Measurements from ENCODE around the gene GATAD2A. TPM values are rescaled to one million over a fixed set of nuclear protein-coding genes. Genes with fewer than 3 reads are reported as not detected.

Gene GATAD2A
- total RNA-seq, 2 experiments from 2014 or later = 104 to 107 TPM

DNA sequence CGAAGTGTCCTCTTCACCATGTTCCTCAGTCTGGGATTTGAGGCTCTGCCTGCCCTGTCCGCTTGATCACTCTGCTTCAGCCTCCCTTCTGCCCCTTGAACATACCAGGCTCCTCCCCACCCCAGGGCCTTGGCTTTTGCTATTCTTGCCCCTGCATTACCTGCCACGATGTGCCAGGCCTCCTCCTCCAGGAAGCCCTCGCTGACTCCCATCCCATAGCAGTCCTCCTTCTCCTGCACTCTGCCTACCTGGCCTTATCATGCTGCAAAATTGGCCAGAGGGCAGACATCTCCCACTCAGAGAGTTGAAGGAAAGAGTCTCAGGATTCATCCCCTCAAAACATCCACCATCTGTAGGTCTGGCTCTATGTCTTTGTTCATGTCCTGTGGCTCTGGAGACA, 125.4 kb downstream of the GATAD2A start:
- peaks cover 37% of the 10 kb centered on the region for H3K36me3 Mint-ChIP-seq (ENCODE audit: low read depth)
- no peak for DNase-seq
- peak overlapping the region; percentile 49 for H3K27ac Mint-ChIP-seq
- H3K27me3 Mint-ChIP-seq = no peaks in the 10 kb centered on the region
- Histone ChIP-seq H3K4me1 (ENCODE audit: insufficient read depth, low read length) (peaks cover 12% of the 10 kb centered on the region), H3K4me3 (ENCODE audit: low read length) (no peak overlapping the region), H3K27me3 (ENCODE audit: control insufficient read depth in 1 of 2, insufficient read depth in 2 of 2, low read length in 2 of 2) (no peaks in the 10 kb centered on the region), H3K9me3 (ENCODE audit: control insufficient read depth in 1 of 2, insufficient read depth in 1 of 2, low read length in 2 of 2) (no peaks in the 10 kb centered on the region), H3K27ac (ENCODE audit: low read depth in 1 of 2, low read length in 2 of 2) (no peak overlapping the region), H3K36me3 (ENCODE audit: insufficient read depth, low read length) (peaks cover 28% of the 10 kb centered on the region)
- intact Hi-C loops (cut with DNase I, micrococcal nuclease) = loop anchor here in 1 of 2 experiments (5.0 kb wide), 2 partner anchors 96 to 216 kb away; partner anchors contain the start of gene LPAR2
- peaks cover 17% of the 10 kb centered on the region for H3K4me1 Mint-ChIP-seq (ENCODE audit: low read depth)
- no peak for ATAC-seq (ENCODE audit: poor library complexity)
- TF ChIP-seq, protein P1, sequence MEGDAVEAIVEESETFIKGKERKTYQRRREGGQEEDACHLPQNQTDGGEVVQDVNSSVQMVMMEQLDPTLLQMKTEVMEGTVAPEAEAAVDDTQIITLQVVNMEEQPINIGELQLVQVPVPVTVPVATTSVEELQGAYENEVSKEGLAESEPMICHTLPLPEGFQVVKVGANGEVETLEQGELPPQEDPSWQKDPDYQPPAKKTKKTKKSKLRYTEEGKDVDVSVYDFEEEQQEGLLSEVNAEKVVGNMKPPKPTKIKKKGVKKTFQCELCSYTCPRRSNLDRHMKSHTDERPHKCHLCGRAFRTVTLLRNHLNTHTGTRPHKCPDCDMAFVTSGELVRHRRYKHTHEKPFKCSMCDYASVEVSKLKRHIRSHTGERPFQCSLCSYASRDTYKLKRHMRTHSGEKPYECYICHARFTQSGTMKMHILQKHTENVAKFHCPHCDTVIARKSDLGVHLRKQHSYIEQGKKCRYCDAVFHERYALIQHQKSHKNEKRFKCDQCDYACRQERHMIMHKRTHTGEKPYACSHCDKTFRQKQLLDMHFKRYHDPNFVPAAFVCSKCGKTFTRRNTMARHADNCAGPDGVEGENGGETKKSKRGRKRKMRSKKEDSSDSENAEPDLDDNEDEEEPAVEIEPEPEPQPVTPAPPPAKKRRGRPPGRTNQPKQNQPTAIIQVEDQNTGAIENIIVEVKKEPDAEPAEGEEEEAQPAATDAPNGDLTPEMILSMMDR (IDR thresholded peaks at IDR 0.05) = no peak
- no peak overlapping the region for H3K4me3 Mint-ChIP-seq
- CTCF ChIA-PET = interaction anchor here (0.8 to 4.2 kb wide), 3 partner anchors 30 to 113 kb away, joined by 4 to 57 read pairs (median 12); partner anchors contain the start of gene GMIP
- POLR2A ChIA-PET = interaction anchor here (0.7 to 2.0 kb wide), 4 partner anchors 98 to 335 kb away, joined by 3 to 15 read pairs (median 8); partner anchors contain the start of genes GMIP and ZNF253
- H3K9me3 Mint-ChIP-seq = no peaks in the 10 kb centered on the region

DNA sequence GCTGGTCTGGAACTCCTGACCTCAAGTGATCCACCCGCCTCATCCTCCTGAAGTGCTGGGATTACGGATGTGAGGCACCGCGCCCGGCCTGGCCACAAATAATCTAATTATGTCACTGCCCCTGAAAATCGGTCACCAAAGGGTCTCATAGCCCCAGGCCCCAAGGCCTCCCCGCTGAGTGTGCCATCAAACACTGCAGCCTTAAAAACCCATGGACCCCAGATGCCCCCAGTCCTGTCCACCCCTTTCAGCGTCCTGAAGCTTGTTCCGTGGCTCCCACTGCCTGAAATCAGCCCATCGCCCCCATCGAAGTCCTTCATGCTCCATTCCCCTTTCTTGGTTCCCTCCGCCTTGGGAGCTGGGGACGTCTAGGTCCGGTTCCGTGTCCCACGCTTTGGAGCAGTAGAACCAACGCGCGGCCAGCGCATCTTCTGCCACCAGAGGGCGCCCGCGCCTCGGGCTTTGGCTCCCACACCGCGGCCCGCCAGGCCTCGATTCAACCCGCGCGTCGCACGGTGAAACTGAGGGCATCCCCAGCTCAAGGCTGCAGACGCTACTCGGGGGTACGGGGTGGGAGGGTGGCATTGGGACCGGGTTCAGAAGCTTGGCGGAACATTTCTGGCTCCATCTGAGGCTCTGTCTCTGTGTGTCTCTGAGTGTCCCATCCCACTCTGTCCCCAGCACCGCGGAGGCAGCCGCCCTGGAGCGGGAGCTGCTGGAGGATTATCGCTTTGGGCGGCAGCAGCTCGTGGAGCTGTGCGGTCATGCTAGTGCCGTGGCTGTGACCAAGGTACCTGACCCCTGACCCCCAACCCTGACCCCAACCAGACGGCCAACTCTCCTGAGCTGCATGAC, 126.7 kb downstream of the GATAD2A start:
- Histone ChIP-seq H3K4me3 (ENCODE audit: low read length) (no peak overlapping the region), H3K4me1 (ENCODE audit: insufficient read depth, low read length) (peaks cover 11% of the 10 kb centered on the region), H3K36me3 (ENCODE audit: insufficient read depth, low read length) (peaks cover 21% of the 10 kb centered on the region), H3K9me3 (ENCODE audit: control insufficient read depth in 1 of 2, insufficient read depth in 1 of 2, low read length in 2 of 2) (no peaks in the 10 kb centered on the region), H3K27ac (ENCODE audit: low read depth in 1 of 2, low read length in 2 of 2) (no peak overlapping the region), H3K27me3 (ENCODE audit: control insufficient read depth in 1 of 2, insufficient read depth in 2 of 2, low read length in 2 of 2) (no peaks in the 10 kb centered on the region)
- peak overlapping the region; percentile 47 for H3K27ac Mint-ChIP-seq
- DNase-seq (peak; percentile 69 to 94 (median 86)), ATAC-seq (ENCODE audit: poor library complexity) (peak; percentile 84)
- CTCF ChIA-PET = interaction anchor here (0.7 to 4.2 kb wide), 26 partner anchors 9 to 707 kb away, joined by 3 to 57 read pairs (median 5); partner anchors contain the start of genes ATP13A1, GMIP, LPAR2 and NDUFA13
- H3K9me3 Mint-ChIP-seq = no peaks in the 10 kb centered on the region
- H3K36me3 Mint-ChIP-seq (ENCODE audit: low read depth) = peaks cover 25% of the 10 kb centered on the region
- peaks cover 22% of the 10 kb centered on the region for H3K4me1 Mint-ChIP-seq (ENCODE audit: low read depth)
- H3K4me3 Mint-ChIP-seq = peak overlapping the region; percentile 43
- intact Hi-C loops (cut with DNase I, micrococcal nuclease) = loop anchor here (1.0 to 5.0 kb wide), 6 partner anchors 95 to 428 kb away; partner anchors contain the start of genes GMIP (in 1 of the 2) and LPAR2 (in 1 of the 2)
- H3K27me3 Mint-ChIP-seq = no peaks in the 10 kb centered on the region
- TF ChIP-seq, protein P1 (IDR thresholded peaks at IDR 0.05) = peak; percentile 88
- POLR2A ChIA-PET = interaction anchor here (0.7 to 2.0 kb wide), 19 partner anchors 9 to 546 kb away, joined by 3 to 17 read pairs (median 4); partner anchors contain the start of genes ATP13A1, GMIP, NDUFA13 and TSSK6

Data from CD4-positive, alpha-beta T cell (primary cell).